MCF 10A (cell line): ENCODE results near the gene SPEF2. TPM values are rescaled to one million over a fixed set of nuclear protein-coding genes. Genes with fewer than 3 reads are reported as not detected.

ENCODE experiments used
- BruUV-seq: library from RNA; stranded (reverse); fragments of 400-500 nt; replicated peaks from 2 replicates; lab custom pipeline; 2021; lab: Mats Ljungman, UMichigan
- CTCF ChIA-PET: fragments of 300-600 bp; sonication (Branson Sonifier 250); formaldehyde crosslinking; extraction: SDS; loops from one replicate; lab custom pipeline; 2021; ENCODE audit warnings: antibody characterized with exemption, inconsistent platforms; lab: Yijun Ruan, JAX
- POLR2A ChIA-PET: fragments of 300-600, 350-650 bp; sonication (Branson Sonifier 250); formaldehyde crosslinking; extraction: SDS; loops from one replicate; lab custom pipeline; 2020; ENCODE audit warnings: antibody characterized with exemption, inconsistent platforms; lab: Yijun Ruan, JAX
- DNase-seq: peaks from one replicate; pipeline ENCODE4 v3.0.0-alpha.2; 2018; ENCODE audit not compliant: unreplicated experiment
- H3K27ac Mint-ChIP-seq: one replicate; pipeline ENCODE4 v1.8.0; 2022; ENCODE audit warnings: mild to moderate bottlenecking, low read depth, mixed read lengths; ENCODE audit not compliant: unreplicated experiment
- H3K27me3 Mint-ChIP-seq: one replicate; pipeline ENCODE4 v1.8.0; 2022; ENCODE audit warnings: mixed read lengths; ENCODE audit not compliant: insufficient read depth, unreplicated experiment
- H3K36me3 Mint-ChIP-seq: one replicate; pipeline ENCODE4 v1.8.0; 2022; ENCODE audit warnings: mild to moderate bottlenecking, moderate library complexity, mixed read lengths; ENCODE audit not compliant: insufficient read depth, unreplicated experiment
- H3K4me1 Mint-ChIP-seq: one replicate; pipeline ENCODE4 v1.8.0; 2022; ENCODE audit warnings: mixed read lengths; ENCODE audit not compliant: insufficient read depth, unreplicated experiment
- H3K4me3 Mint-ChIP-seq: one replicate; pipeline ENCODE4 v1.8.0; 2022; ENCODE audit warnings: mild to moderate bottlenecking, moderate library complexity, mixed read lengths; ENCODE audit not compliant: unreplicated experiment
- H3K9me3 Mint-ChIP-seq: one replicate; pipeline ENCODE4 v1.8.0; 2022; ENCODE audit warnings: mixed read lengths; ENCODE audit not compliant: unreplicated experiment
- intact Hi-C: fragments of 100-400 bp; cut with micrococcal nuclease; formaldehyde crosslinking; loops from 2 replicates; pipeline ENCODE4 v1.14.1; 2022
- total RNA-seq: library from RNA; stranded (reverse); gene quantifications from 2 replicates; pipeline ENCODE4 v1.2.3, GENCODE V29; 2022
- TF ChIP-seq, protein P1 (sequence below): fragments of 200-600 bp; IDR thresholded peaks from one replicate; pipeline ENCODE4 v1.8.0; 2022; ENCODE audit warnings: antibody characterized with exemption, mild to moderate bottlenecking; ENCODE audit not compliant: unreplicated experiment

SPEF2 gene
- total RNA-seq, 1 experiment from 2014 or later, result 5.3 TPM

DNA sequence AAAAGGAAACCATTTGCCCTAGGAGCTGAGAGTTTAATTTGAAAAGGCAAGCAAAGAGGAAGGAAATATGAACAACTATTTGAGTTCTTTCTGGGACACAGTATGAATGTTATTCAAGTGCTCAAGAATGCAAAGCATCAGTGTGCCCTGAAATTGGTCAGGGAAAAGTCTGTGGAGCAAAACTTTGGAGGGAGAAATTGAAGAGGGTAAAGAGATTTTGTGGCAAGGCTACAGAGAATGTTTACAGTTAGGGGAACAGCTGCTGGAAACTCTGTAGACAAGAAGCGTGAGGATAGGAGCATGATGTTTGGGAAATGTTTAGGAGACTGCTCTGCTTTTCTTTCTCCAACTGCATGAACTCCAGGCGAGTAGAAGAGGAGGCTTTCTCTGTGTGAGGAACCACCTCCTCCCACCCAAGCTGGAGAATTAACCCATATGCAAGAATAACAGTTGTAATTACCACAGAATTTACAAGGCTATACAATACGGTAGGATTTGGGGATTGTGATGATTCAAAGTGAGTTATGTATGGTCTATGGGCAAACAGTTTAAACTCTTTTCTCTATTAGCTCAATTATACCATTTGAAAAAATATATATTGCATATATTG, 163.6 kb downstream of the SPEF2 start:
- H3K36me3 Mint-ChIP-seq, result no peaks in the 10 kb centered on the region

DNA sequence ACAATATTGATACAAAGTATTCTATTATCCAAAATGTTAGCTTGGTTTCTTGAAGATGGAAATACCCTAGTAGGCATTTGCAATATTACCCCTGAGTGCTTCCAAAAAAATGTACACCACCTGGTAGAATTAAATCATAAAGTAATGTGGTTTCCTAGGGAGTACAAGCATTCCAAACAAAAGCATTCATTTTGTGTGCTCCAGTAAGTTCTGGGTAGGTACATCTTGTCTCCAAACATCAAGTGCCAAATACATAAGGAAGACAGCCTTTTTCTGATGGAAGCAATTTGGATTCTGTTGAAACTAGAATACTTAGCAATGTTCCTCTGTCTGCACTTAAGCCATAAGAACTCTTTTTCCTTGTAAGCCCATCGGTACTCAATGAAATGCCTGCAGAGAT, 165.9 kb downstream of the SPEF2 start:
- H3K27ac Mint-ChIP-seq, result no peak overlapping the region
- intact Hi-C loops, result no loop called here
- no TSS peak for BruUV-seq
- ChIA-PET POLR2A (interaction anchor here (0.6 kb wide), 1 partner anchor 57 kb away, joined by 4 read pairs; no protein-coding TSS in a partner anchor), CTCF (interaction anchor here (0.6 to 2.4 kb wide), 3 partner anchors 141 to 734 kb away, joined by 3 to 12 read pairs (median 9); no protein-coding TSS in a partner anchor)
- no peaks in the 10 kb centered on the region for H3K36me3 Mint-ChIP-seq
- no peak overlapping the region for H3K4me3 Mint-ChIP-seq
- no peaks in the 10 kb centered on the region for H3K9me3 Mint-ChIP-seq
- no peak for DNase-seq
- TF ChIP-seq, protein P1, sequence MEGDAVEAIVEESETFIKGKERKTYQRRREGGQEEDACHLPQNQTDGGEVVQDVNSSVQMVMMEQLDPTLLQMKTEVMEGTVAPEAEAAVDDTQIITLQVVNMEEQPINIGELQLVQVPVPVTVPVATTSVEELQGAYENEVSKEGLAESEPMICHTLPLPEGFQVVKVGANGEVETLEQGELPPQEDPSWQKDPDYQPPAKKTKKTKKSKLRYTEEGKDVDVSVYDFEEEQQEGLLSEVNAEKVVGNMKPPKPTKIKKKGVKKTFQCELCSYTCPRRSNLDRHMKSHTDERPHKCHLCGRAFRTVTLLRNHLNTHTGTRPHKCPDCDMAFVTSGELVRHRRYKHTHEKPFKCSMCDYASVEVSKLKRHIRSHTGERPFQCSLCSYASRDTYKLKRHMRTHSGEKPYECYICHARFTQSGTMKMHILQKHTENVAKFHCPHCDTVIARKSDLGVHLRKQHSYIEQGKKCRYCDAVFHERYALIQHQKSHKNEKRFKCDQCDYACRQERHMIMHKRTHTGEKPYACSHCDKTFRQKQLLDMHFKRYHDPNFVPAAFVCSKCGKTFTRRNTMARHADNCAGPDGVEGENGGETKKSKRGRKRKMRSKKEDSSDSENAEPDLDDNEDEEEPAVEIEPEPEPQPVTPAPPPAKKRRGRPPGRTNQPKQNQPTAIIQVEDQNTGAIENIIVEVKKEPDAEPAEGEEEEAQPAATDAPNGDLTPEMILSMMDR, result no peak
- peaks cover 18% of the 10 kb centered on the region for H3K4me1 Mint-ChIP-seq
- no peaks in the 10 kb centered on the region for H3K27me3 Mint-ChIP-seq

More for the DNA sequence above, 163.6 kb downstream of the SPEF2 start:
- BruUV-seq, result no TSS peak
- POLR2A ChIA-PET, result no interaction called here
- Mint-ChIP-seq H3K27me3 (no peaks in the 10 kb centered on the region), H3K27ac (no peak overlapping the region), H3K4me3 (no peak overlapping the region), H3K4me1 (peaks cover 24% of the 10 kb centered on the region), H3K9me3 (no peaks in the 10 kb centered on the region)
- CTCF ChIA-PET, result interaction anchor here (0.5 to 7.4 kb wide), 5 partner anchors 144 to 644 kb away, joined by 3 to 160 read pairs (median 3); no protein-coding TSS in a partner anchor
- TF ChIP-seq, protein P1, result no peak
- intact Hi-C loops, result no loop called here
- no peak for DNase-seq

DNA sequence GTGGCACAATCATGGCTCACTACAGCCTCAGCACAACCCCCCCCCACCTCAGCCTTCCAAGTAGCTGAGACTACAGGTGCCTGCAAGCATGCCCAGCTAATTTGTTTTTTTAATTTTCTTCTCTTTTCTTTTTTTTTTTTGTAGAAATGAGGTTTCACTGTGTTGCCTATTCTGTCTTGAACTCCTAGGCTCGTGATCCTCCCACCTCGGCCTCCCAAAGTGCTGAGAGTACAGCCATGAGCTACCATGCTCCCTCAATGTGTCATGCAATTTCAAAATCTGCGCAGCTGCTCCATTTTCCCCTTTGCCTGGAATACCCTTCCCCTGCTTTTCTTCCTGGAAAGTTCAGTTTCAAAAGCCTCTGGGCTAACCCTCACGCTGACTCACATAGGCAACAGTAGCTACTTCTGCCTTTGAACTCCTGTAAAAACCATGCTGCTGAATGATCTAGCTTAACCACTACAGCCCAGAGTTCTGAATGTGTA, 168.0 kb downstream of the SPEF2 start:
- Mint-ChIP-seq H3K4me1 (peaks cover 18% of the 10 kb centered on the region), H3K27me3 (no peaks in the 10 kb centered on the region), H3K9me3 (no peaks in the 10 kb centered on the region), H3K4me3 (no peak overlapping the region), H3K36me3 (no peaks in the 10 kb centered on the region), H3K27ac (peak overlapping the region; percentile 57)
- CTCF ChIA-PET, result interaction anchor here (0.5 to 0.6 kb wide), 2 partner anchors 425 to 782 kb away, joined by 3 to 4 read pairs; no protein-coding TSS in a partner anchor
- POLR2A ChIA-PET, result no interaction called here
- TF ChIP-seq, protein P1, result no peak
- intact Hi-C loops, result no loop called here
- DNase-seq, result no peak
- no TSS peak for BruUV-seq

DNA sequence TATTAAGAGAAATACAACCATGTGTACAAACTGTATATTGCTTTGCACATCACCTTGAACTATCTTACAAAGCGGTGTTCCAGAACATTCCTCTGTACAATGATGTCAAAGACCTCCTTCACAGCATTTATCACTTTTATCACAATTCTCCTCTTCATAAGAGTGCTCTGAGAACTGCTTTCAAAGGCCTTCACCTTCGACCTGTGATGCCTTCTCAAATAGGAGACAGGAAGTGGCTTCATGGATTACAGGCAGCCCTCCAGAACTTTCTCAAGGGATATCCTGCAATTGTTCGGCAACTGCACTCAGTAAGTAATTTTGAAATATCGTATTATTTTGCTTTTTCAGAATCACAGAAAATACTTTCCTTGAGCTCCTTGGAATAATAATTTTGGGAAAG, 171.1 kb downstream of the SPEF2 start:
- intact Hi-C loops, result no loop called here
- no peak overlapping the region for H3K4me3 Mint-ChIP-seq
- no peaks in the 10 kb centered on the region for H3K27me3 Mint-ChIP-seq
- no peak for DNase-seq
- peaks cover 7% of the 10 kb centered on the region for H3K4me1 Mint-ChIP-seq
- TF ChIP-seq, protein P1, result no peak
- ChIA-PET POLR2A (no interaction called here), CTCF (interaction anchor here (1.7 to 5.2 kb wide), 2 partner anchors 11 to 136 kb away, joined by 5 to 27 read pairs; no protein-coding TSS in a partner anchor)
- no peaks in the 10 kb centered on the region for H3K36me3 Mint-ChIP-seq
- no TSS peak for BruUV-seq
- H3K9me3 Mint-ChIP-seq, result no peaks in the 10 kb centered on the region
- H3K27ac Mint-ChIP-seq, result no peak overlapping the region
